NCI-H1105 (cell line): Measurements from ENCODE around the gene KMT2B.

Source experiments
- DNase-seq: peaks from one replicate; lab custom pipeline; 2025; lab: John Stamatoyannopoulos, UW

The KMT2B gene

DNA sequence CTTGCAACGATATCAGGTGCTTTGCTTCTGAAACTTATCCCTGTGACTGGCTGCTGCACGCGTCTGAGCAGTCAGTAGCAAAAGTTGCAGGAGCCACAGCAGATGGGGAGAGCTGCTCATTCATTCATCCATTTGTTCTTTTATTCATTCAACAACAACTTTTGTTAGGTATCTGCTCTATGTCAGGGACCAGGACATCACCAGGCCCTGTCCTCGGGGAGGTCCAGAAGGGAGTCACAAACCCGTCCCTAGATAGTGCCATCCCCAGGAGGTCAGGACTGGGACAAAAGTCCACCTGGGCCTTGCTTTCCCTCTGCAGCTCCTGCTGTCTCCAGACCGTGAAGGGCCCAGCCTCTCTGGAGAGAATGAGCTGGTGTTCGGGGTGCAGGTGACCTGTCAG, 60.2 kb downstream of the KMT2B start:
- no peak for DNase-seq

DNA sequence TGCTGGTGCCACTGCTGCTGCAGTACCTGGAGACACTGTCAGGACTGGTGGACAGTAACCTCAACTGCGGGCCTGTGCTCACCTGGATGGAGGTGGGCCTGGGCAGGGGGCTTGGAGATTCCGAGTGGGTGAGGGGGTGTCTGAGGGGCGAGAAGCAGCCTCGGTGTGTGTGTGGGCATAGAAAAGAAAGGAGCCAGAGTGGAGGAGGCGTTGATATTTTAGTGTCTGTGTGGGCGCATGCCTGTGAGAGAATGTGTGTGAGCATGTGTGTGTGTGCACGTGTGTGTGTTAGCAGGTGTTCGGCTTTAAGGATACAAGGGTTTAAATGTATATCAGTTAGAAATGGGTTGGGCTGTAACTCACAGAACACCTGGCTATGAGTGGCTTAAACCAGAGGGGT, 61.2 kb downstream of the KMT2B start:
- DNase-seq, result no peak

DNA sequence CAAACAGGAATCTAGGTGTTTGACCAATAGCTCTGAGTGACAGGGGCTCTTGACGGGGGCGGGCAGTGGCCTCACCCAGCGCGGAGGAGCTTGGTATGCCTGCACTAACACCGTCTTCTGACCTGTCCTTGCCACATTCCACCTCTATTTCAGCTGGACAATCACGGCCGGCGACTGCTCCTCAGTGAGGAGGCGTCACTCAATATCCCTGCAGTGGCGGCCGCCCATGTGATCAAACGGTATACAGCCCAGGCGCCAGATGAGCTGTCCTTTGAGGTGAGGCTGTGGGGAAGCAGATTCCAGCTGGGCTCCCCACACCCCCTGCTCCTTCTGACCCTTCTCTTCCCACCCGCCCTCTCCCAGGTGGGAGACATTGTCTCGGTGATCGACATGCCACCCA, 62.3 kb downstream of the KMT2B start:
- DNase-seq, result no peak

DNA sequence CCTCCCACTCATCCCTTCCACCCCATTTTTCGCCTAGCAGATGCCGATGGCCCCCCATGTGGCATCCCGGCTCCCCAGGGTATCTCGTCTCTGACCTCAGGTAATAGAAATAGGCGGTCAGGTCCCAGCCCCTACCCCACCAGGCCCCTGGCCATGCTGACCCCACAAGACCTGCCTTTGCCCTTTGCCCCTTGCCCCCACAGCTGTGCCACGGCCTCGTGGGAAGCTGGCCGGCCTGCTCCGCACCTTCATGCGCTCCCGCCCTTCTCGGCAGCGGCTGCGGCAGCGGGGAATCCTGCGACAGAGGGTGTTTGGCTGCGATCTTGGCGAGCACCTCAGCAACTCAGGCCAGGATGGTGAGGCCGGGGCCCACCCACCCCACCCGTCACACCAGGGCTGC, 62.9 kb downstream of the KMT2B start:
- no peak for DNase-seq

DNA sequence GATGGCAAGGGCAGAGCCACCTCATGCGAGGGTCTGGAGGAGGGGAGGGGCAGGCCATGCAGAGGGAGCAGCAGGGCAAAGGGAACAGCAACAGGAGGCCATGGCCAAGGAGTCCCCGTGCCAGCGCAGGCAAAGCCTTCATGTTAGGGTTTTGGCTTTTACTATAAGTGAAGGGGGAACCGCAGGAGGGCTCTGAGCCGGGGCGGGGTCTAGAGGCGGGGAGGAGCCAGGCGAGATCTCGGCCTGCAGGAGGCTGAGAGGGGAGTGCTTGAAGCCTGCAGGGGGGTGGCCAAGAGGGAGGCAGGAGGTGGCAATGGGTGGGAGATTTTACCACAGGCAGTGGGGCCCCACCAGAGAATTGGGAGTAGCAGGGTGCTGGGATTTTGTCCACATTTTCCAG, 63.8 kb downstream of the KMT2B start:
- no peak for DNase-seq

DNA sequence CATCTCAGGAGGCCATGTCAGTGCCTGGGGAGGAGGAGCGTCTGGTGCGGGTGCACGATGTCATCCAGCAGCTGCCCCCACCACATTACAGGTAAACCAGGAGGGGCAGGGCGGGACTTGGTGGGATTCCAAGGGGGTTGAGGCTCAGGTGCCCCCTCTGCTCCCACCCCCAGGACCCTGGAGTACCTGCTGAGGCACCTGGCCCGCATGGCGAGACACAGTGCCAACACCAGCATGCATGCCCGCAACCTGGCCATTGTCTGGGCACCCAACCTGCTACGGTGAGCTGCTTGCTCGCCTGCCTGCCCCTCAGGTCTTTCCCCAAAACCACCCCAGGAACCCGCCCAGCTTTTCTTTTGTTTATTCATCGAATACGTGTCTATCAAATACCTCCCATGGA, 64.8 kb downstream of the KMT2B start:
- DNase-seq, result no peak

DNA sequence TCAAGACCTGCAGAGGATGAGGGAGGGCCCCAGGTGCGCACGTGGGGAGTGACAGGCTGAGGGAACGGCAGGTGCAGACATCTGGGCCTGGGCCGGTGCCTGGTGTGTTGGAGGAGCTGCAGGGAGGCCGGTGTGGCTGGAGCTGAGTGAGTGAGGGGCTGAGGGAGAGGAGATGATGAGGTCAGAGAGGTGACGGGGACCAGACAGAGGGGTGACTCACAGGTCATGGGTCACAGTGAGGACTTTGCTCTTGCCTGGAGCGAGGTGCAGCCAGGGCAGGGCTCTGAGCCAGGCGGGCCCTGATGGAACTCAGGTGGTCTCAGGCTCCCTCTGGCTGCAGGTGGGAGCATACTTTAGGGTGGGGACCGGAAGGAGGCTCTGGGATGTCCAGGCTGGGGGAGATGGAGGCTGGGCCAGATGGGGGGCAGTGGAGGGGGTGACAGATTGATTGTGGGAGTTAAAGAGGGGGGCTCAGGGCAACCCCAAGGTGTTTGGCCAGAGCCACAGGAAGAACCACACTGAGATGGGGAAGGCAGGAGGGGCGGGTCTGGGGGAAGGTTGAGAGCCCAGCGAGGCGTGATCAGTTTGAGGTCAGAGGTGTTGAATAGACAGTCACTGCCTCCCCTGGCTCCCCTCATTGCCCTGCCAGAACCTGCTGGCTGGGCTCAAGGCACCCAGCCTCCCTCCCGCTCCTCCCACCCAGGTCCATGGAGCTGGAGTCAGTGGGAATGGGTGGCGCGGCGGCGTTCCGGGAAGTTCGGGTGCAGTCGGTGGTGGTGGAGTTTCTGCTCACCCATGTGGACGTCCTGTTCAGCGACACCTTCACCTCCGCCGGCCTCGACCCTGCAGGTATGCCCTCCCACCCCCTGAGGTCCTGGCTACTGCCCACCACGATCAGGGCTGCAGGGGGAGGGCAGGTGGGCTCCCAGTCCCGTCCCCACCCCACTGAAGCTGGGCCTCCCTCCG, 65.9 kb downstream of the KMT2B start:
- no peak for DNase-seq

DNA sequence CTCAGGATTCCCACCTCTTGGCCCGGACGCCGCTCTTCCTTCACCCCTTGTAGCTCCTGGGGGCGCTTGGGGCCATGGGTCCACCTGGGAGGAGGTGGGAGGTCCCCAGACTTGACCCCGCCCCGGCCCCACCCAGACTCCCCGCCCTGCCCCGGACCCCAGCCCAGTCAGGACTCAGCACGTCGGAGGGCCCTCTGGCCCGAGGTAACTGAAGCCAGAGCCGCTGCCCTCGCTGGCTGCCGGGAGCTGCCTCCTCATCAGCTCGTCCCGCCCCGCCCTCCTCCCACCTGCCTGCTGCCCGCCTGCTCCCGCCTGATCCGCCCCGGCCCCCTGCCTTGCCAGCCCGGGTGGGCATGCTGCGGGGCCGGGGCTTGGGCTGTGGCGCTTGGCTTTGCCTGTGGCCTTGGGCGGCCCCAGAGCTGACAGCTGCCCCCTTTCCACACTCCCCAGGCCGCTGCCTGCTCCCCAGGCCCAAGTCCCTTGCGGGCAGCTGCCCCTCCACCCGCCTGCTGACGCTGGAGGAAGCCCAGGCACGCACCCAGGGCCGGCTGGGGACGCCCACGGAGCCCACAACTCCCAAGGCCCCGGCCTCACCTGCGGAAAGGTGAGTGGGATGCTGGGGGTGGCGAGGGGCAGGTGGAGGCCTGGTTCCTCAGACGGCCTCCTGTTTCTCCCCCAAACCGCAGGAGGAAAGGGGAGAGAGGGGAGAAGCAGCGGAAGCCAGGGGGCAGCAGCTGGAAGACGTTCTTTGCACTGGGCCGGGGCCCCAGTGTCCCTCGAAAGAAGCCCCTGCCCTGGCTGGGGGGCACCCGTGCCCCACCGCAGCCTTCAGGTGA, 66.9 kb downstream of the KMT2B start:
- DNase-seq, result no peak

DNA sequence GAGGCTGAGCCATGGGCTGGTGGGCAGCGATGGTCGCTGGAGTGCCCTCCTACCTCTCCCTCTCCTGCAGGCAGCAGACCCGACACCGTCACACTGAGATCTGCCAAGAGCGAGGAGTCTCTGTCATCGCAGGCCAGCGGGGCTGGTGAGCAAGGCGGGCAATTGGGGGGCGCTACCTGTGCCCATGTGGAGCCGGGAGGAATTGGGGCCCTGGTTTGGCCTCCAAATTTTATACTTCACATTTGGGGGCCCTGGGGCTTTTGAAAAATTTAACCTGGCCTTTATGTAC, 67.5 kb downstream of the KMT2B start:
- DNase-seq, result no peak

DNA sequence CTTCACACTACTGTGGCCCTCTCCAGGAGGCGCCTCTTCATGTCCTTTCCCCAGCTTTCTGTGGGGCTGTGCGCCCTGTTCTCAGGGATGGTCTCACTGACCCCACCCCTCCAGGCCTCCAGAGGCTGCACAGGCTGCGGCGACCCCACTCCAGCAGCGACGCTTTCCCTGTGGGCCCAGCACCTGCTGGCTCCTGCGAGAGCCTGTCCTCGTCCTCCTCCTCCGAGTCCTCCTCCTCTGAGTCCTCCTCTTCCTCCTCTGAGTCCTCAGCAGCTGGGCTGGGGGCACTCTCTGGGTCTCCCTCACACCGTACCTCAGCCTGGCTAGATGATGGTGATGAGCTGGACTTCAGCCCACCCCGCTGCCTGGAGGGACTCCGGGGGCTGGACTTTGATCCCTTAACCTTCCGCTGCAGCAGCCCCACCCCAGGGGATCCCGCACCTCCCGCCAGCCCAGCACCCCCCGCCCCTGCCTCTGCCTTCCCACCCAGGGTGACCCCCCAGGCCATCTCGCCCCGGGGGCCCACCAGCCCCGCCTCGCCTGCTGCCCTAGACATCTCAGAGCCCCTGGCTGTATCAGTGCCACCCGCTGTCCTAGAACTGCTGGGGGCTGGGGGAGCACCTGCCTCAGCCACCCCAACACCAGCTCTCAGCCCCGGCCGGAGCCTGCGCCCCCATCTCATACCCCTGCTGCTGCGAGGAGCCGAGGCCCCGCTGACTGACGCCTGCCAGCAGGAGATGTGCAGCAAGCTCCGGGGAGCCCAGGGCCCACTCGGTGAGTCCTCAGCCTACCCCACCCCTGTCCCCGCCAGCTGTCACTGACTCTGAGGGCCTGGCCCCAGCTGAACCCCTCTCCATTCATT, 68.7 kb downstream of the KMT2B start:
- DNase-seq, result no peak

DNA sequence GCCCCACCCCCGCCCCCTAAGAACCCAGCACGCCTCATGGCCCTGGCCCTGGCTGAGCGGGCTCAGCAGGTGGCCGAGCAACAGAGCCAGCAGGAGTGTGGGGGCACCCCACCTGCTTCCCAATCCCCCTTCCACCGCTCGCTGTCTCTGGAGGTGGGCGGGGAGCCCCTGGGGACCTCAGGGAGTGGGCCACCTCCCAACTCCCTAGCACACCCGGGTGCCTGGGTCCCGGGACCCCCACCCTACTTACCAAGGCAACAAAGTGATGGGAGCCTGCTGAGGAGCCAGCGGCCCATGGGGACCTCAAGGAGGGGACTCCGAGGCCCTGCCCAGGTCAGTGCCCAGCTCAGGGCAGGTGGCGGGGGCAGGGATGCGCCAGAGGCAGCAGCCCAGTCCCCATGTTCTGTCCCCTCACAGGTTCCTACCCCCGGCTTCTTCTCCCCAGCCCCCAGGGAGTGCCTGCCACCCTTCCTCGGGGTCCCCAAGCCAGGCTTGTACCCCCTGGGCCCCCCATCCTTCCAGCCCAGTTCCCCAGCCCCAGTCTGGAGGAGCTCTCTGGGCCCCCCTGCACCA, 69.5 kb downstream of the KMT2B start:
- DNase-seq, result no peak
